HepG2 (cell line): ENCODE measurements around the gene PRSS16. TPM values are rescaled to one million over a fixed set of nuclear protein-coding genes. Genes with fewer than 3 reads are reported as not detected.

Experiments
- ATF6 ChIP-seq: sonication (generic); formaldehyde crosslinking; conservative IDR thresholded peaks from 2 replicates; pipeline ENCODE4 v1.4.0; 2020; ENCODE audit warnings: missing genetic modification reagents
- BCL6 ChIP-seq: IDR thresholded peaks from 2 replicates; pipeline ENCODE4 v1.6.1; 2016; ENCODE audit warnings: missing genetic modification reagents, missing compliant biosample characterization
- DR1 ChIP-seq: sonication (generic); formaldehyde crosslinking; IDR thresholded peaks from 2 replicates; pipeline ENCODE4 v1.8.0; 2021; ENCODE audit warnings: mild to moderate bottlenecking, missing genetic modification reagents, inconsistent platforms
- ERF ChIP-seq: IDR thresholded peaks from 2 replicates; pipeline ENCODE4 v1.6.1; 2018; ENCODE audit warnings: missing biosample characterization, missing genetic modification reagents
- NR1H2 ChIP-seq: sonication (generic); formaldehyde crosslinking; IDR thresholded peaks from 2 replicates; pipeline ENCODE4 v1.8.1; 2022; ENCODE audit warnings: low read depth, missing genetic modification reagents, borderline replicate concordance
- SAP130 ChIP-seq: IDR thresholded peaks from 2 replicates; pipeline ENCODE4 v1.6.1; 2016; ENCODE audit warnings: low read depth
- ZC3H13 ChIP-seq: sonication (generic); formaldehyde crosslinking; IDR thresholded peaks from 2 replicates; pipeline ENCODE4 v1.8.1; 2023; ENCODE audit warnings: mild to moderate bottlenecking, missing genetic modification reagents, moderate library complexity
- ZFY ChIP-seq: sonication (generic); formaldehyde crosslinking; IDR thresholded peaks from 2 replicates; pipeline ENCODE4 v1.4.0; 2020; ENCODE audit warnings: missing genetic modification reagents
- ZNF343 ChIP-seq: sonication (generic); formaldehyde crosslinking; IDR thresholded peaks from 2 replicates; pipeline ENCODE4 v1.4.0; 2020; ENCODE audit warnings: mild to moderate bottlenecking, missing genetic modification reagents
- ZNF382 ChIP-seq: sonication (generic); formaldehyde crosslinking; IDR thresholded peaks from 2 replicates; pipeline ENCODE4 v1.5.0; 2020; ENCODE audit warnings: missing genetic modification reagents, mild to moderate bottlenecking, borderline replicate concordance
- ZNF598 ChIP-seq: sonication (generic); formaldehyde crosslinking; IDR thresholded peaks from 2 replicates; pipeline ENCODE4 v1.5.1; 2020; ENCODE audit warnings: mild to moderate bottlenecking, missing genetic modification reagents, borderline replicate concordance
- ZNF747 ChIP-seq: sonication (generic); formaldehyde crosslinking; IDR thresholded peaks from 2 replicates; pipeline ENCODE4 v1.8.1; 2023; ENCODE audit warnings: missing genetic modification reagents, mild to moderate bottlenecking, borderline replicate concordance
- ZSCAN22 ChIP-seq: sonication (generic); formaldehyde crosslinking; IDR thresholded peaks from 2 replicates; pipeline ENCODE4 v1.4.0; 2020; ENCODE audit warnings: mild to moderate bottlenecking, missing genetic modification reagents
- polyA plus RNA-seq, 8 experiments: library from polyadenylated mRNA; depleted of rRNA in 3 of 8; stranded (reverse) in 7 of 8; unstranded in 1 of 8; fragments of >200 nt; fragmentation: Illumina TruSeq in 4 of 8; extraction: Trizol in 4 of 8; gene quantifications; 2 replicates each; pipeline versions ENCODE4 v1.2.1 to v1.2.3, GENCODE V29; 2011 to 2016; ENCODE audit warnings: low read depth in 4 of 8, missing spikeins in 1 of 8, mixed read lengths in 1 of 8; ENCODE audit not compliant: insufficient read depth in 1 of 8
- total RNA-seq, 5 experiments: library from RNA; depleted of rRNA; stranded (reverse); fragments of >200 nt; fragmentation: Illumina TruSeq; extraction: Trizol; gene quantifications; 2 replicates each; pipeline ENCODE4 v1.2.3, GENCODE V29; 2016; ENCODE audit warnings: low read depth in 1 of 5
- TF ChIP-seq, protein P1 (sequence below): IDR thresholded peaks from 2 replicates; pipeline ENCODE4 v1.6.1; 2016; ENCODE audit warnings: low read depth, borderline replicate concordance
- TF ChIP-seq, protein P2 (sequence below): sonication (generic); formaldehyde crosslinking; IDR thresholded peaks from 2 replicates; pipeline ENCODE4 v1.4.0; 2020; ENCODE audit warnings: missing genetic modification reagents
- TF ChIP-seq, protein P3 (sequence below): sonication (generic); formaldehyde crosslinking; IDR thresholded peaks from 2 replicates; pipeline ENCODE4 v1.4.0; 2020; ENCODE audit warnings: missing genetic modification reagents
- TF ChIP-seq, protein P4 (sequence below): IDR thresholded peaks from 2 replicates; pipeline ENCODE4 v1.6.1; 2016; ENCODE audit warnings: low read depth, control low read depth

The PRSS16 gene
- total and polyA plus RNA-seq, 2 of the 13 experiments (the other 11 are each of a cell fraction or from before 2014, with no cell fraction given): not detected

DNA sequence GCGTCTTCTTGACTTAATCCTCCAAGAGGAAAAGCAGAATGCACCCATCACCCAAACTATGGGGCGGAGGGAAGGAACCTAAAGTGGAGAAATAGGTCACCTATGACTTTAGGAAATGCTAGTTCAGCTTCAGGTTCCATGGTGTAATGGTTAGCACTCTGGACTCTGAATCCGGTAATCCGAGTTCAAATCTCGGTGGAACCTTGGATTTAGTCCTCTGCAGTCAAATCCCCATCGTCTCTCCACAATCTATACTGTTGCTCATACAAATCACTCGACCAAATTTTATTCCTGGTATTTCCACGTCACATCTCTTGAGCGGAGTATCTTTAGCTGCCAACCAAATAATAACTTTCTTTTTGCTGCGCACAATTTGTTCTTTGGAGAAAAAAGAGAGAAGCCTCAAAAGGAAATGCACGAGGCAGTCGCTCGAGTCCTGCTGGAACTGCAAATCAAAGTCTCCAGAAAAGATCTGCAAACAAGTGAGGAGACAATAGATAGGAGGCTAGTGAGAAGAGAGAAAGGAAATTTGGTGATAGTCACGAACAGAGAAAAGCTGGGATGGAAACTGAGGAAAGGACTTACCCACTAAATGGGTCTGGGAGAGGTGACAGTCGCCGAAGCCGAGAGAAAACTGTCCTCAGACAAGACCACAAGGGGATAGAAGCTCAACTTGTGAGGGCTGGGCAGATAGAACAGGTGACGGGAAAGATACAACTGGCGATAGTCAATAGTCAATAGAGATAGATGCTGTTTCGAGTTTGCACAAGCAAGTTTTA lies 48.0 kb downstream of the PRSS16 start (continued):
- TF ChIP-seq ZFY (0 out of 2 replicates have a peak, but pooled peaks have one; percentile 10), ZNF343 (CRISPR knock-in tag) (no peak), SAP130 (CRISPR knock-in tag) (peak; percentile 40; the same call in 1 of the 2 replicates), DR1 (CRISPR knock-in tag) (peak; percentile 56; the same call in 1 of the 2 replicates), ZNF598 (CRISPR knock-in tag) (no peak), ZNF747 (CRISPR knock-in tag) (no peak), ZNF382 (CRISPR knock-in tag) (no peak), ERF (CRISPR knock-in tag) (no peak), NR1H2 (no peak), ZSCAN22 (CRISPR knock-in tag) (no peak), ZC3H13 (CRISPR knock-in tag) (no peak), BCL6 (CRISPR knock-in tag) (no peak), ATF6 (CRISPR knock-in tag) (0 out of 2 replicates have a peak, but pooled peaks have one; percentile 52)
- TF ChIP-seq, protein P1, sequence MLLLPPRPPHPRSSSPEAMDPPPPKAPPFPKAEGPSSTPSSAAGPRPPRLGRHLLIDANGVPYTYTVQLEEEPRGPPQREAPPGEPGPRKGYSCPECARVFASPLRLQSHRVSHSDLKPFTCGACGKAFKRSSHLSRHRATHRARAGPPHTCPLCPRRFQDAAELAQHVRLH: 0 out of 2 replicates have a peak, but pooled peaks have one; percentile 29
- TF ChIP-seq, protein P2, sequence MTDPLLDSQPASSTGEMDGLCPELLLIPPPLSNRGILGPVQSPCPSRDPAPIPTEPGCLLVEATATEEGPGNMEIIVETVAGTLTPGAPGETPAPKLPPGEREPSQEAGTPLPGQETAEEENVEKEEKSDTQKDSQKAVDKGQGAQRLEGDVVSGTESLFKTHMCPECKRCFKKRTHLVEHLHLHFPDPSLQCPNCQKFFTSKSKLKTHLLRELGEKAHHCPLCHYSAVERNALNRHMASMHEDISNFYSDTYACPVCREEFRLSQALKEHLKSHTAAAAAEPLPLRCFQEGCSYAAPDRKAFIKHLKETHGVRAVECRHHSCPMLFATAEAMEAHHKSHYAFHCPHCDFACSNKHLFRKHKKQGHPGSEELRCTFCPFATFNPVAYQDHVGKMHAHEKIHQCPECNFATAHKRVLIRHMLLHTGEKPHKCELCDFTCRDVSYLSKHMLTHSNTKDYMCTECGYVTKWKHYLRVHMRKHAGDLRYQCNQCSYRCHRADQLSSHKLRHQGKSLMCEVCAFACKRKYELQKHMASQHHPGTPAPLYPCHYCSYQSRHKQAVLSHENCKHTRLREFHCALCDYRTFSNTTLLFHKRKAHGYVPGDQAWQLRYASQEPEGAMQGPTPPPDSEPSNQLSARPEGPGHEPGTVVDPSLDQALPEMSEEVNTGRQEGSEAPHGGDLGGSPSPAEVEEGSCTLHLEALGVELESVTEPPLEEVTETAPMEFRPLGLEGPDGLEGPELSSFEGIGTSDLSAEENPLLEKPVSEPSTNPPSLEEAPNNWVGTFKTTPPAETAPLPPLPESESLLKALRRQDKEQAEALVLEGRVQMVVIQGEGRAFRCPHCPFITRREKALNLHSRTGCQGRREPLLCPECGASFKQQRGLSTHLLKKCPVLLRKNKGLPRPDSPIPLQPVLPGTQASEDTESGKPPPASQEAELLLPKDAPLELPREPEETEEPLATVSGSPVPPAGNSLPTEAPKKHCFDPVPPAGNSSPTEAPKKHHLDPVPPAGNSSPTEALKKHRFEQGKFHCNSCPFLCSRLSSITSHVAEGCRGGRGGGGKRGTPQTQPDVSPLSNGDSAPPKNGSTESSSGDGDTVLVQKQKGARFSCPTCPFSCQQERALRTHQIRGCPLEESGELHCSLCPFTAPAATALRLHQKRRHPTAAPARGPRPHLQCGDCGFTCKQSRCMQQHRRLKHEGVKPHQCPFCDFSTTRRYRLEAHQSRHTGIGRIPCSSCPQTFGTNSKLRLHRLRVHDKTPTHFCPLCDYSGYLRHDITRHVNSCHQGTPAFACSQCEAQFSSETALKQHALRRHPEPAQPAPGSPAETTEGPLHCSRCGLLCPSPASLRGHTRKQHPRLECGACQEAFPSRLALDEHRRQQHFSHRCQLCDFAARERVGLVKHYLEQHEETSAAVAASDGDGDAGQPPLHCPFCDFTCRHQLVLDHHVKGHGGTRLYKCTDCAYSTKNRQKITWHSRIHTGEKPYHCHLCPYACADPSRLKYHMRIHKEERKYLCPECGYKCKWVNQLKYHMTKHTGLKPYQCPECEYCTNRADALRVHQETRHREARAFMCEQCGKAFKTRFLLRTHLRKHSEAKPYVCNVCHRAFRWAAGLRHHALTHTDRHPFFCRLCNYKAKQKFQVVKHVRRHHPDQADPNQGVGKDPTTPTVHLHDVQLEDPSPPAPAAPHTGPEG: no peak
- TF ChIP-seq, protein P3, sequence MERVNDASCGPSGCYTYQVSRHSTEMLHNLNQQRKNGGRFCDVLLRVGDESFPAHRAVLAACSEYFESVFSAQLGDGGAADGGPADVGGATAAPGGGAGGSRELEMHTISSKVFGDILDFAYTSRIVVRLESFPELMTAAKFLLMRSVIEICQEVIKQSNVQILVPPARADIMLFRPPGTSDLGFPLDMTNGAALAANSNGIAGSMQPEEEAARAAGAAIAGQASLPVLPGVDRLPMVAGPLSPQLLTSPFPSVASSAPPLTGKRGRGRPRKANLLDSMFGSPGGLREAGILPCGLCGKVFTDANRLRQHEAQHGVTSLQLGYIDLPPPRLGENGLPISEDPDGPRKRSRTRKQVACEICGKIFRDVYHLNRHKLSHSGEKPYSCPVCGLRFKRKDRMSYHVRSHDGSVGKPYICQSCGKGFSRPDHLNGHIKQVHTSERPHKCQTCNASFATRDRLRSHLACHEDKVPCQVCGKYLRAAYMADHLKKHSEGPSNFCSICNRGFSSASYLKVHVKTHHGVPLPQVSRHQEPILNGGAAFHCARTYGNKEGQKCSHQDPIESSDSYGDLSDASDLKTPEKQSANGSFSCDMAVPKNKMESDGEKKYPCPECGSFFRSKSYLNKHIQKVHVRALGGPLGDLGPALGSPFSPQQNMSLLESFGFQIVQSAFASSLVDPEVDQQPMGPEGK (CRISPR knock-in tag): 0 out of 2 replicates have a peak, but pooled peaks have one; percentile 11
- TF ChIP-seq, protein P4, sequence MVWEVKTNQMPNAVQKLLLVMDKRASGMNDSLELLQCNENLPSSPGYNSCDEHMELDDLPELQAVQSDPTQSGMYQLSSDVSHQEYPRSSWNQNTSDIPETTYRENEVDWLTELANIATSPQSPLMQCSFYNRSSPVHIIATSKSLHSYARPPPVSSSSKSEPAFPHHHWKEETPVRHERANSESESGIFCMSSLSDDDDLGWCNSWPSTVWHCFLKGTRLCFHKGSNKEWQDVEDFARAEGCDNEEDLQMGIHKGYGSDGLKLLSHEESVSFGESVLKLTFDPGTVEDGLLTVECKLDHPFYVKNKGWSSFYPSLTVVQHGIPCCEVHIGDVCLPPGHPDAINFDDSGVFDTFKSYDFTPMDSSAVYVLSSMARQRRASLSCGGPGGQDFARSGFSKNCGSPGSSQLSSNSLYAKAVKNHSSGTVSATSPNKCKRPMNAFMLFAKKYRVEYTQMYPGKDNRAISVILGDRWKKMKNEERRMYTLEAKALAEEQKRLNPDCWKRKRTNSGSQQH (CRISPR knock-in tag): peak; percentile 55; the same call in 1 of the 2 replicates
